NCI-H526 treated with DMSO at 0.1 percent for 48 hours (cell line): ENCODE data around the gene SLC7A7.
"Not testable (repeated sequence)": the region's sequence is repeated elsewhere in the genome, so short reads cannot be mapped to it uniquely, and the experiment has no call there.

Experiments
- DNase-seq: peaks from one replicate; lab custom pipeline; 2025; lab: John Stamatoyannopoulos, UW

The SLC7A7 gene

DNA sequence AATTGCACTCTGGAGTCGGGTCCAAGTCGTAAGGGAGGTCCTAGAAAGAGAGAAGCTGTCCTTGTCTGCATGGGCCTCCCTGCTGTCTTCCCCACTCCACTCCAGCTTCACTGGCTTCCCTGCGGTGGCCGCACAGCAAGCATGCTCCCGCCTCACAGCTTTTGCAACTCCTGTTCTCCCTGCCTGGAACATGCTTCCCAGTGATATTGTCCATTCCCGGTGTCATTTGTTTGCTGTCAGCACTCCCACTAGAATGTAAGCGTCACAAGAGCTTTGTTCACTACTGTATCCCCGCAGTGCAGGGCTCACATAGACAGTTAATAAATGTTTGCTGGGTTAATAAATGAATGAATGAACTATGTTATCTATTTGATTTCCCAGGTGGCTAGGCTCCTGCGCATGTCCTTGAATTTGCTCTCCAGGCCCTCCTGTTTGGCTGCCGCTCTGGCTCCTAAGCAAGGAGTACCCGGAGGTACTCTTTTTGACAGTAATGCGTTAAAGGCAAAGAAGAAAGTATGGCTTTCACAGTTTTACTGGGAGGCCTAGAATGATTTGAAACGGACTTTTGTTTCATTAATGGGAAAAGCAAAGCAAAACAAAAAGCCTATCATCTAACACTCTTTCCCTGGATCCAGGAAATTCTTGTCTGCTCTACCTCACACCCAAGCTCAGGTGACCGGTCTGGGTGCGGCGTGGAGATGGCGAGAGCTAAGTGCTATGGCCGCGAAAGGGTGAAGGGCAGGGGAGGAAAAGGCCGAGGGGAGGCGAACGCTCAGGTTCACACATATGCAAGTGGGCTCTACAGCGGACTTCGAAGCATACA, 6.2 kb upstream of the SLC7A7 start:
- no peak for DNase-seq

DNA sequence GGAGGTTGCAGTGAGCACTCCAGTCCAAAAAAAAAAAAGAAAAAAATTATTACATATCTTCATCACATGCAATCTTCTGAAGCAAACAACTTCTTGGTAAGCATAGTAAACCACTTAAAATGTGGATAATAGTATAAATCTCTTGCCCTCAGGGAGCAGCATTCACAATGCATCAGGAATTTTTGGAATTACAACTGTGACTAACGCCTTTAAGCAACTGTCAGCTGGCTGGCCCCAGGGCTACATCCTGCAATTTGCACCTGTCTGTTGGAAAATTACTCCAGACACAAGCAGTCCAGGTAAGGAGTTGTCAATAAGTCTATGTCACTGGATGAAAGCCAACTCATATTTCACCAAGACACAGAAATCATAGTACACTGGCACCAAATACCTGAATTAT, 5.5 kb upstream of the SLC7A7 start:
- no peak for DNase-seq

DNA sequence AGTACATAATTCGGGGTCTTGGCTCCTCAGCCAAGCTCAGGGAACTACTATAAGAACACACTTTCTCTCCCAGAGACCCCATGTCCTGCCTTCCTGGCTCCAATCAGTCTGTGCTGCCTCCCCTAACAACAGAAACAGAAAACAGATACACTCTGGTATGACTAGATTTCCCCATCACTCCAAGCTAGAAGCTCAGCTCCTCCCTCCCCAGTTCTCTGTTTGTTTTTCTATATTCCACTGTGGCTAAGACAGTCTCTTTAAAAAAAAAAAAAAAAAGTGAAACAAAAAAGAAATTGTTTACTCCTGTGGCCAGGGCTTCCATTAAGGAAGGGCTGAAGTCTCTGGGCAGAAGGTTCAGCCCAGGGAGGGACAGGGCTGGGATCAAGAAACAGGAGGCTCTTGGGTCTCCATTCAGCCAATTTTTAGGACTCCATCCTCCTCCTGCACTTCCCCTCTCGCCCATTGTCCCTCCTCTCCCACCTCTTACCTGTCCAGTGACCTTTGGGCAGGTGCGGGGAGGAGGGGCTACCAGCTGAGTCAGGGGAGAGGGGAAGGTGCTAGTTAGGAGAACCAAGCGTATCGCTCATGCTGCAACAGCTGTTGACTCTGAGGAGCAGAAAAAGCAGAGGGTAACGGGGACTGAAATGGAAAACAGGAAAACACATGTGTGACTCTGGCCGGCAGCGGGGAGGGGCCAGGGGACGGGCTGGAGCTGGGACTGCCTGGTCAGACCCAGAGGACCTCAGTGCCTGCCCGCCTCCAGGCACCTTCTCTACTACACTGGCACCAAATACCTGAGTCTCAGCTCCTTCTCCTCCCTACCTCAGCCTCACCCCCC, 4.1 kb upstream of the SLC7A7 start:
- no peak for DNase-seq

DNA sequence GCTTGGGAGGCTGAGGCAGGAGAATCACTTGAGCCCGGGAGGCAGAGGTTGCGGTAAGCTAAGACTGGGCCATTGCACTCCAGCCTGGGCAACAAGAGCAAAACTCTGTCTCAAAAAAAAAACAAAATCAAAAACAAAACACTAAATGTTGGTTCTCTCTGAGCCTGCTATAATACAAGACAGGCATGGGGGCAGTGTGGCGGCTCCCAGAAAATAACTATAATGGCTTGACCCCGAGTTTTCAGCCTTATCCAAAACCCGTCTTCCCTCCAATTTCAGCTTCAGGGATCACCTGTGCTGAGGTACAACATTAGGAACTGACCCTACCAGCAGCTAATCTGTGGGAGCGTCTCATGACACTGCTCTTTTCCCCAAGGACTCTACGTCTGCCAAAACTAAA, 862 bp downstream of the SLC7A7 start:
- DNase-seq, result no peak

DNA sequence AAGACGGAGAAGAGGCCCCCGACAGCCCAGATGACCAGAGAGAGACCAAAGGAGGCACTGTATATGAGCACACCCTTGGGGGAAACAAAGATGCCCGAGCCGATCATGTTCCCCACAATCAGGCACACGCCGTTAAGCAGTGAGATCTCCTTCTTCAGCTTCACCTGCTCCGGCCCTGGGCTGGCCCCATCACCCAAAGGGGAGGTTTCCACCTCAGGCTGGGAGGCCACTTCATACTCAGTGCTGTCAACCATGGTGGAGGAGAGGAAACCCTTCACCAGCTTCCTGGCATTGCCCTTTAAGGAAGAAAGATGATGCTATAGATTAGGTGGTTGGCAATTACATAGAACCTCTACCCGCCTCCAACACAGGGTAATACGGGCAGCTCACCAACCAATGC, 2.1 kb downstream of the SLC7A7 start:
- DNase-seq, result no peak

DNA sequence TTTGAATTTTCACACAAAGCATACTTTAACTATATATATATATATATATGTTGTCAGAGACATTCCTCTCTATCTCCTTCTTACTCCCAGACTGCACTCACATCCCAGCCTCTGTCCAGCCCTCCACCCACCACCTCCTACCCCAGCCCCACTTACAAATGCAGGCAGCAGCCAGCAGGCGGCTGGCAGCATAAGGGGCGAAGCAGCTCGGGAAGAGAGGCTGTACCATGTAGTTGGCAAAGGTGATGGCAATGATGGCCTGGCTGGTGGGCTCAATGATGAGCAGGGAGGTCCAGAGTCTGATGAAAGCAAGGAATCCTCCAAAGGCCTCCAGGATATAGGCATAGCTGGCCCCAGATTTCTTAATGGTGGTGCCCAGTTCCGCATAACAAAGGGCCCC, 2.5 kb downstream of the SLC7A7 start:
- DNase-seq, result no peak

DNA sequence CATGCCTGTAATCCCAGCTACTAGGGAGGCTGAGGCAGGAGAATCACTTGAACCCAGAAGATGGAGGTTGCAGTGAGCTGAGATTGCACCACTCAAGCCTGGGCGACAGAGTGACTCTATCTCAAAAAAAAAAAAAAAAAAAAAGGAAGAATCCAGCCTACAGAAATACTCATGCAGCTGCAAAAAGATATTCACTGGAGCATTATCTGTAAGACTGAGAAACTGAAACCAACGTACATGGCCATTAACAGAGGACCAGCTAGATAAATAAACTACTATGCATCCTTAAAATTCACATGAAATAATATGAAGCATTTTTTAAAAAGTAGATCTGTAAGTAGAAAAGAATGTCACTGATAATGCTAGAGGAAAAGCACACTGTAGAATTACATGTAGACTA, 3.5 kb downstream of the SLC7A7 start:
- no peak for DNase-seq

DNA sequence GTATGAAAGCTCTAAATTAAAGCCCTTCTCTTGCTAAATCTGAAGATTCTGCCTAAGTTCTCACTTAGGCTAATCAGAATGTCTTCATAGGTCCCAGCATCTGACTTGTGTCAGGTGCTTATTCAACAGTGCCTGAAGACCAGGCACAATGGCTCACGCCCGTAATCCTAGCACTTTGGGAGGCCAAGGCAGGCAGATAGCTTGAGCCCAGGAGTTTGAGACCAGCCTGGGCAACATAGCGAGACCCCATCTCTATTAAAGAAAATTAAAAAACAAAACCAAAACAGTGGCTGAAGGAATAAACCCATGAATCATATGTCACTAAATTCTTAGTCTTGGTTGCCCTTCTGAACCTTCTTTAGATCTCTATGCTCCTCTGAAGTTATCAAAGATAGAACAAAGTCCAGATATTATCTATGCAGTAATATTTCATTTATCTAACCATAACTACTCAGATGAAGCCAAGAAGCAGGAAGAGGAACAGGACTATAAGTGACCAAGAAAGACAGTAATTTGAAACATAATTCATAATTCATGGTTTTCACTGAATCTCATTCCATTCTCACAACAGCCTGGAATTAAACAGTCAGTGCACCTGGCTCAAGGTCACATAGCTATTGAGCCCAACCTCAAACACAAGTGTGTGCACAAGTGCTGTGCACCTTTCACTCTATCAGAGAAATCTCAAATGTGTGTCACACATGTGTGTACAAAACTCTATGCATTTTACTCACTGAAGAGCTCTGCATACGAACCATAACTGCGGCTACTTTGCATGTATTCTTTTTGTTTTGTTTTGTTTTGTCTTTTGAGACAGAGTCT, 6.6 kb downstream of the SLC7A7 start:
- DNase-seq, result no peak

DNA sequence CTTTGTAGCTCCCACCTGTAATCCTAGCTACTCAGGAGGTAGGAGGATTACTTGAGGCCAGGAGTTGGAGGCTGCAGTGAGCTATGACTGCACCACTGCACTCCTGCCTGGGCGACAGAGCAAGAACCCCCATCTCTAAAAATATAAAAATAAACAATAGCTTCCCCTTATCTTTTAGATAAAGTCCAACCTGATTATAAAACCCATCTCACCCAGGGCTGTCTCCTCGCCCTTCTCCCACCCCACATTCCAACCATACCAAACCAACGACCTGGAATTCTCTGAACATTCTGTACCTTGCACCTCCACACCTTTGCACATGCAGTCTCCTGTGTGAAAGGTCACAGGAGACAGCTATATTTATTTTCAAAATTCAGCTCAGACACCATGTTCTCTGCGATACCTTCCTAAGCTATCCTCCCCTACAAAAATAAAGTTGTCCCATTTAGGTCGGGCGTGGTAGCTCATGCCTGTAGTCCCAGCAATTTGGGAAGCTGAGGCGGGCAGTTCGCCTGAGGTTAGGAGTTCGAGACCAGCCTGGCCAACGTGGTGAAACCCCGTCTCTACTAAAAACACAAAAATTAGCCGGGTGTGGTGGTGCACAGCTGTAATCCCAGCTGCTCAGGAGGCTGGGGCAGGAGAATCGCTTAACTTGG, 7.7 kb downstream of the SLC7A7 start:
- no peak for DNase-seq

DNA sequence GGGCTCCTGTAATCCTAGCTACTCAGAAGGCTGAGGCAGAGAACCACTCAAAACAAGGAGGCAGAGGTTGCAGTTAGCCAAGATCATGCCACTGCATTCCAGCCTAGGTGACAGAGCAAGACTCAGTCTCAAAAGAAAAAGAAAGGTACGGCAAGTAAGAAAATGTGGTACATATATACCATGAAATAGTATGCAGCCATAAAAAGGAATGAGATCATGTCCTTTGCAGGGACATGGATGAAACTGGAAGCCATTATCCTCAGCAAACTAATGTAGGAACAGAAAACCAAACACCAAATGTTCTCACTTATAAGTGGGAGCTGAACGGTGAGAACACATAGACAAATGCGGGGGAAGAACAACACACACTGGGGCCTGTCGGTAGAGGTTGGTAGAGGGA, 10.0 kb downstream of the SLC7A7 start:
- not testable (repeated sequence) for DNase-seq

DNA sequence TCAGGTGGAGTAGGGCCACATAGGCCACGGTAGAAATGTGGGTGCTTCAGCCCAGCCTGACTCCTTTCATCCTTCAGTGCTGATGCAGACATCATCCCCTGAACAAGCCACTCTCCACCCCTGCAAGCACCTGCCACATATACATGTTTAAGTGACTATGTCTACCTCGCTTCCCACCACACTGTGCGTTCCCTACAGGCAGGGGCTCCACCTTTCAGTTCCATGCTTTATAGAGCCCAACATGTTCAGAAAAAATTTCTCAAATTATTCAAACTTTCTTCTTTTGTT, 11.6 kb downstream of the SLC7A7 start:
- no peak for DNase-seq

DNA sequence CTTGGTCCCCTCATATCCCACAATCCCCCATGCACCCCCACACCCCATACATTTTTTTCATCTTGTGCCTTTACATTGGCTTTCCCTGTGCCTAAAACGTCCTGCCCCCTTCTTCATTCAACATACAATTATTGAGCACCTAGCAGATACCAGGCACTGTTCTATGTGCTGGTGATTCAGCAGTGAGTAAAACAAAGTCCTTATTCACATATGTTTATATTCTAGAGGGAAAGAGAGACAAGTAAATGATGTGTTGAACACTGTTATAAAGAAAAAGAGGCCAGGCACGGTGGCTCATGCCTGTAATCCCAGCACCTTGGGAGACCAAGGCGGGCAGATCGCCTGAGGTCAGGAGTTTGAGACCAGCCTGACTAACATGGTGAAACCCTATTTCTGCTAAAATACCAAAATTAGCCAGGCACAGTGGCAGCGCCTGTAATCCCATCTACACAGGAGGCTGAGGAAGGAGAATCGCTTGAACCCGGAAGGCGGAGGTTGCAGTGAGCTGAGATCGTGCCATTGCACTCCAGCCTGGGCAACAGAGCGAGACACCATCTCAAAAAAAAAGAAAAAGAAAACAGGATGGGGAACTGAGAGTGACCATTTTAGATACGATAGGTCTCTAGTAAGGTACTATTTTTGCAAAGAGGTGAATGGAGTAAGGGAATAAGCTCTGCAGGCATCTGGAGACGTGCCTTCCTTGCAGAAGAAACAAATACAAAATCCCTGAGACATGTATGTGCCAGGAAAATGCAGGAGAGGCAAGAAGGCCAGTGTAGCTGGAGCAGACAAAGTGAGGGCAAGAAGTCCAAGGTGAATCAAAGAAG, 12.2 kb downstream of the SLC7A7 start:
- no peak for DNase-seq

DNA sequence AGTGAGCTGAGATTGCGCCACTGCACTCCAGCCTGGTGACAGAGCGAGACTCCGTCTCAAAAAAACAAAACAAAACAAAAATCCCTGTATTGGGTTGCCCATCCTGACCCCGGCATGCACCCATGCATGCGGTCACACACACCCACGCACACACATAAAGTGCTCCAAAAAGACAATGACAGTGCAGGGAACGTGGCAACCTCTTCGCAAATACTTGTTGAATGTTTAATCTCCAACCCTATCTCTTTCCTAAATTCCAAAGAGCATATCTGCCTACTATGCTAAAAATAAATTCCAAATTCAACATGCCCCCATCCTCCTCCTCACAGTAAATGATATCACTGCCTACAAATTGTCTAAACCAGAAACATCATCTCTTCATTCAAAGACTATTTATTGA, 13.5 kb downstream of the SLC7A7 start:
- no peak for DNase-seq

DNA sequence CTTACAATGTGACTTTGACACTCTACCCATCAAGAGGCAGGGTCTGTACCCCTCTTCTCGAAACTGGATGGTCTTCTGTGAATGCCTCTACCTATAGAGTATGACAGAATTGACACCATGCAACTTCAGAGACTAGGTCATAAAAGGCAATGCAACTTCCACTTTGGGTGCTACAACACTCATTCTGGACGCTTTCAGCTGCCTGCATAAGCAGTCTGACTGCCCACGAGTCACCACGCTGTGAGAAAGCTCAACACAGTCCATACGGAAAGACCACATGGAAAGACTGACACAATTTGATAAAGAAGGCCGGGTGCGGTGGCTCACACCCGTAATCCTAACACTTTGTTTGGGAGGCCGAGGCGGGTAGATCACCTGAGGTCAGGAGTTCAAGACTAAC, 14.9 kb downstream of the SLC7A7 start:
- no peak for DNase-seq

DNA sequence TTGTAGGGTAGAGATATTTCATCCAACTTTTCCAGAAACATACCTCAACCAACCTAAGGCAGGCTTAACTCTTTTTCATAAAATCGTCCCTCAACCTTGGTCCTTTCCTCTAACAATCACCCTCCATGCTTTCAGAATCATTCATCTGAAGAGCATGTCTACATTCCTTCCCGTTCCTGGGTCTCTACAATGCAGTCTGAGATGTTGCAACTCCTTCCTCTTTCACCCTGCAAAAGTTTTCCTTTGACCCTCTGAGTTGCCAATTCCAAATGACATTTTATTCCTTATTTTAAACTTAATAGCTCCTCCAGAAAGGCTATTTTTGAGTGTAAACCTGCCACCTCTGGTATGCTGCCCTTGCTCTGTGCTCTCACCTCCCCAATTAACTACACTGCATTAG, 16.7 kb downstream of the SLC7A7 start:
- DNase-seq, result no peak

DNA sequence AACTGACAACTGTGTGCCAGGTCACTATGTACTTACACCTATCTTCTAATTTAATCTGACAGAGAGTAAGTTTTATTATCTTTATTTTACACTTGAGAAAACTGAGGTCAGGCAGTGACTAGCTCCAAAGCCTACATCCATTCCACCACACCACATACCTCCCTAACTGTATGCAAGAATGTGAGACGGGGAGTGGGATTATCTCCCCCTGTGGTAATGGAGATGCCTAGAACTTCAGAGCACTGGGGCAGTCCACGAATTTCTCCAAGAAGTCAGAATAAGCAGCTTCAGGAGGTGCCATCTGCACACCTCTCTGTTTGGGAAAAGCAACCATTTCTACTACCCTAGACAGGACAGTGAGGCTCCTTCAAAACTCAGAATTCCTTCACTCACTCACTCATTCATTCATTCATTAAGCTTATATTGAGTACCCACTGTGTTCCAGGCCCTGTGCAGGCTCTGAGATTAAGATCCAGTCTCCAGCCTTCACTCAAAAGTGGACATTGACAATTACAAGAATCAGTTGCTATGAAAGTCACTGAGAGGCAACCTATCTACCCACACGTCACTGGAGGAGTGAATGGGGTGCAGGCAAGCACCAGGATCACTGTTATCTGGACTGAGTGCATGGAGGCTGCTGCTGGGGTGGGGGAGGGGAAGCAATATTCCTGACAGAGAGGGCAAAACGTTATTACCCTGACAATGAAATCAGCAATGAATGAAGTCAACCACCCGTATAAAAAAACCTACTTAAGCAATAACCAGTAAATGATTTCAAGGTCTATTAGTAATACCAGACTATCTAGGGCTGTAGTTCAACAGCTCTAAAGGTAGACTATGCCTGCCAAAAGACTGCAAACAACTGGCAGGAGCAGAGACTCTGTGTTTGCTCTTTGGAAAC, 18.0 kb downstream of the SLC7A7 start:
- DNase-seq, result no peak

DNA sequence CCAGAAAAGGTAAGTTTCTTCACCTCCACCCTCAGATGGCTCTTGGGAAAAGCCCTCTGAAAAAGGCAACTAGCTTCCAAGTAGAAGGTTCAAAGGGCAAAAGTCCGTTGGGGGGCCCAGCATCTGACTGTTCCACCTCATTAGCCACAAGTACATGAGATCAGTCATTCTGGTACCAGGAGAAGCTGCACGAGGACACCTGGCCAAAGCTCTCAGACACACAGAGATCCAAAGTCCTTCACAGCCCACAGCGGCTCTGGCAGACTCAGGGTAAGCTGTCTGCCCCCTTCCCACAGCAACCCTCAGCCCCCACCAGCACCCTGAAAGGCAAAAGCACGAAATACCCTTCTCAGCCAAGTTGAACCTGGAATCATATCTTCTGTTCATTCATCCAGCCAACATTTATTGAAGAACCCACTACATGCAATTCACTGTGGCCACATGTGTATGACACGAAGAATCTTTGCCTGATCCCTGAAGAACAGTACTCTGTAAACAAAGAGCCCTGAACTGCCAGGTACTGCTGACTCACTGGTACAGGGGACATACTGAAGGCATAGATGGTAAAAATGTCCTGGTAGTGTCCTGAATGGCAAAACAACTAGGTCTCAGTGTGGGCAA, 19.0 kb downstream of the SLC7A7 start:
- DNase-seq, result no peak

DNA sequence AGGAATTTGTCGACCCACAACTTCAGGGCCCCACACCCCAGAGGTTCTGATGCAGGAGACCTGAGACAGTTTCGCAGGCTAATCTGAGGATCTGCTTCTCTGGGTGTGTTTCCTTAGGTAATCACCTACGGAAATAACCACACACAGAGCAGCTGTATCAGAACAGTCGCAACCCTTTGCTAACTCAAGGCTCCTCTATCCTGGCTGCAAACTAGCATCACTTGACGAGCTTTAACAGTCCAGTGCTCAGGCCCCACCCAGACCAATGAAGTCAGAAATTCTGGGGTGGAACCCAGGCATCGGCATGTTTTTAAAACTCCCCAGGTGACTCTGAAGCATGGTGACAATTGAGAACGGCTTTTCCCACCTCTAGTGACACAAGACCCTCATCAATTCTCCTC, 20.7 kb downstream of the SLC7A7 start:
- DNase-seq, result no peak

DNA sequence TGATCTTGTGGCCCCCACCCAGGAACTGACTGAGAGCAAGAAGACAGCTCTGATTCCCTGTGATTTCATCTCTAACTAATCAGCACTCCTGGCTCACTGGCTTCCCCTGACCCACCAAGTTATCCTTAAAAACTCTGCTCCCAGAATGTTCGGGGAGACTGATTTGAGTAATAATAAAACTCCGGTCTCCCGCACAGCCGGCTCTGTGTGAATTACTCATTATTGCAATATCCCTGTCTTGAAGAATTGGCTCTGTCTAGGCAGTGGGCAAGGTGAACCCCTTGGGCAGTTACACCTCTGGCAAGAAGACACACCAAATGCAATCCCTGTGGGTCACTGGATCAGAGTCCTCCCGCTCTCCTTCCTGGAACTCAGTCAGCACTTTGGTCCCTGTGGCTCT, 21.3 kb downstream of the SLC7A7 start:
- DNase-seq, result no peak

DNA sequence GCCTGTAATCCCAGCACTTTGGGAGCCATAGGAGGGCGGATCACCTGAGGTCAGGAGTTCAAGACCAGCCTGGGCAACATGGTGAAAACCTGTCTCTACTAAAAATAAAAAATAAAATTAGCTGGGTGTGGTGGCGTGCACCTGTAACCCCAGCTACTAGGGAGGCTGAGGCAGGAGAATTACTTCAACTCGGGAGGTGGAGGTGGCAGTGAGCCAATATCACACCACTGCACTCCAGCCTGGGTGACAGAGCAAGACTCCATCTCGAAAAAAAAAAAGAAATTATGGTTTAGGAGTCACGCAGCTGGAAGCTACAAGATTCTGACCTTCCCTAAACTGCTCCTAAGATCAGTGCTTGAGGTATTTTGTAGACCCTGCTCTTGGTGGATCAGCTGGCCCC, 21.7 kb downstream of the SLC7A7 start:
- DNase-seq, result not testable (repeated sequence)
